Neuronal stem cell (in vitro differentiated cells): ENCODE measurements around the gene CCZ1B.
"Not testable (repeated sequence)": the region's sequence is repeated elsewhere in the genome, so short reads cannot be mapped to it uniquely, and the experiment has no call there.

Experiments used
- DNase-seq: peaks from one replicate; pipeline ENCODE4 v3.0.0-alpha.2; 2013; ENCODE audit warnings: low spot score
- H2AFZ ChIP-seq: one replicate; pipeline ENCODE4 v1.6.1; 2013; ENCODE audit warnings: mild to moderate bottlenecking, low read length, inconsistent platforms
- H2AK5ac ChIP-seq: 2 replicates; pipeline ENCODE4 v1.6.1; 2013; ENCODE audit warnings: low read depth, mild to moderate bottlenecking, inconsistent platforms, low read length, moderate library complexity, mixed read lengths
- H2BK120ac ChIP-seq: 2 replicates; pipeline ENCODE4 v1.6.1; 2013; ENCODE audit warnings: low read depth, mild to moderate bottlenecking, inconsistent platforms, low read length, moderate library complexity, mixed read lengths
- H2BK12ac ChIP-seq: one replicate; pipeline ENCODE4 v1.6.1; 2013; ENCODE audit warnings: low read length, inconsistent platforms
- H2BK15ac ChIP-seq: 2 replicates; pipeline ENCODE4 v1.6.1; 2013; ENCODE audit warnings: mild to moderate bottlenecking, low read length, inconsistent platforms, mixed read lengths
- H2BK5ac ChIP-seq: one replicate; pipeline ENCODE4 v1.6.1; 2013; ENCODE audit warnings: inconsistent platforms, mild to moderate bottlenecking, low read length, moderate library complexity
- H3K14ac ChIP-seq: one replicate; pipeline ENCODE4 v1.6.1; 2013; ENCODE audit warnings: low read length, inconsistent platforms
- H3K18ac ChIP-seq: 2 replicates; pipeline ENCODE4 v1.6.1; 2013; ENCODE audit warnings: low read length, inconsistent platforms
- H3K23ac ChIP-seq: 2 replicates; pipeline ENCODE4 v1.6.1; 2013; ENCODE audit warnings: low read depth, mild to moderate bottlenecking, mixed read lengths, low read length, inconsistent platforms; ENCODE audit not compliant: poor library complexity
- H3K27ac ChIP-seq: replicated peaks from 3 replicates; pipeline ENCODE4 v1.5.1; 2013; ENCODE audit warnings: low read length, inconsistent platforms
- H3K27me3 ChIP-seq, 3 experiments: 2 replicates each; pipeline ENCODE4 v1.6.1; 2013; ENCODE audit warnings: low read length in 3 of 3, mild to moderate bottlenecking in 2 of 3, inconsistent platforms in 1 of 3, low read depth in 1 of 3, mixed read lengths in 1 of 3, moderate library complexity in 1 of 3; ENCODE audit not compliant: control insufficient read depth in 3 of 3, insufficient read depth in 3 of 3
- H3K36me3 ChIP-seq, 2 donors: replicated peaks in 1 of 2; 2 replicates each; pipeline ENCODE4 v1.6.1; 2013; ENCODE audit warnings: low read length in 2 of 2; ENCODE audit not compliant: control insufficient read depth in 2 of 2, insufficient read depth in 2 of 2
- H3K4ac ChIP-seq: 2 replicates; pipeline ENCODE4 v1.6.1; 2013; ENCODE audit warnings: inconsistent platforms, mild to moderate bottlenecking, low read length, moderate library complexity
- H3K4me1 ChIP-seq, 2 donors: 1 replicate in 1 of 2; 2 replicates in 1 of 2; pipeline ENCODE4 v1.6.1; 2013; ENCODE audit warnings: low read length in 2 of 2, low read depth in 1 of 2; ENCODE audit not compliant: control insufficient read depth in 2 of 2, insufficient read depth in 1 of 2
- H3K4me2 ChIP-seq: one replicate; pipeline ENCODE4 v1.6.1; 2013; ENCODE audit warnings: mild to moderate bottlenecking, low read length, inconsistent platforms; ENCODE audit not compliant: insufficient read depth, poor library complexity, severe bottlenecking
- H3K4me3 ChIP-seq, 2 donors: 2 replicates each; pipeline ENCODE4 v1.5.1; 2013; ENCODE audit warnings: low read length in 2 of 2, mild to moderate bottlenecking in 2 of 2, inconsistent platforms in 1 of 2, moderate library complexity in 1 of 2
- H3K79me1 ChIP-seq: one replicate; pipeline ENCODE4 v1.6.1; 2013; ENCODE audit warnings: low read depth, mild to moderate bottlenecking, inconsistent platforms, low read length, moderate library complexity
- H3K9ac ChIP-seq: one replicate; pipeline ENCODE4 v1.6.1; 2013; ENCODE audit warnings: mild to moderate bottlenecking, low read depth, low read length, inconsistent platforms; ENCODE audit not compliant: poor library complexity
- H3K9me3 ChIP-seq, 2 donors: replicated peaks in 1 of 2; 2 replicates each; pipeline versions ENCODE3 to v1.6.1; 2013; ENCODE audit warnings: low read length in 2 of 2, mild to moderate bottlenecking in 2 of 2, inconsistent platforms in 1 of 2, low read depth in 1 of 2, mixed read lengths in 1 of 2, moderate library complexity in 1 of 2; ENCODE audit not compliant: control insufficient read depth in 2 of 2, insufficient read depth in 1 of 2
- H4K8ac ChIP-seq: one replicate; pipeline ENCODE4 v1.6.1; 2013; ENCODE audit warnings: low read depth, mild to moderate bottlenecking, inconsistent platforms, low read length, moderate library complexity
- H4K91ac ChIP-seq: one replicate; pipeline ENCODE4 v1.6.1; 2013; ENCODE audit warnings: low read length, low read depth, mild to moderate bottlenecking, inconsistent platforms; ENCODE audit not compliant: poor library complexity
- WGBS, 2 donors: extraction: QIAGEN DNeasy Blood & Tissue Kit; methylation state at CpG; one replicate each; pipeline ENCODE4 v1.1.7; 2013; ENCODE audit warnings: missing lambda C conversion rate in 2 of 2, mixed read lengths in 1 of 2; ENCODE audit not compliant: insufficient read length in 2 of 2, insufficient replicate concordance in 1 of 2; ENCODE audit errors: extremely low coverage in 2 of 2; 5-methylcytosine and 5-hydroxymethylcytosine counted together

Gene CCZ1B

GRCh38 chr7:6798047-6798446, 28.0 kb downstream of the CCZ1B start:
- not testable (repeated sequence) for H3K18ac ChIP-seq, H3K9ac ChIP-seq, H4K8ac ChIP-seq, H3K79me1 ChIP-seq, H3K4me3 ChIP-seq, H2AK5ac ChIP-seq, H3K36me3 ChIP-seq, H4K91ac ChIP-seq, H3K14ac ChIP-seq, H3K9me3 ChIP-seq, H3K4ac ChIP-seq, H3K27ac ChIP-seq, H2AFZ ChIP-seq, H2BK12ac ChIP-seq, H2BK120ac ChIP-seq, H3K4me1 ChIP-seq, H3K4me2 ChIP-seq, H2BK5ac ChIP-seq, H3K23ac ChIP-seq, H2BK15ac ChIP-seq, DNase-seq, H3K27me3 ChIP-seq
- WGBS, 2 donors, result no CpG with 5 or more reads among the region's 8 CpGs

- not testable (repeated sequence) for H4K91ac ChIP-seq, H3K9me3 ChIP-seq, H3K4me1 ChIP-seq, H3K14ac ChIP-seq, H2BK15ac ChIP-seq, H3K4me2 ChIP-seq, H3K36me3 ChIP-seq, H3K27ac ChIP-seq, H3K4me3 ChIP-seq, H3K79me1 ChIP-seq, H3K18ac ChIP-seq, H2BK5ac ChIP-seq, H2AK5ac ChIP-seq, H3K23ac ChIP-seq, H2AFZ ChIP-seq, H3K4ac ChIP-seq, H3K9ac ChIP-seq, DNase-seq, H3K27me3 ChIP-seq, H4K8ac ChIP-seq, H2BK120ac ChIP-seq, H2BK12ac ChIP-seq
- no CpG with 5 or more reads among the region's 5 CpGs for WGBS, 2 donors
Observed at GRCh38 chr7:6797218-6797617, 28.9 kb downstream of the CCZ1B start.

GRCh38 chr7:6794276-6794675, 31.8 kb downstream of the CCZ1B start:
- not testable (repeated sequence) for H2BK15ac ChIP-seq, H3K9me3 ChIP-seq, H3K4me3 ChIP-seq, DNase-seq, H3K27ac ChIP-seq, H3K4me1 ChIP-seq, H3K18ac ChIP-seq, H3K4ac ChIP-seq, H2BK5ac ChIP-seq, H2BK12ac ChIP-seq, H4K91ac ChIP-seq, H3K9ac ChIP-seq, H2AK5ac ChIP-seq, H2AFZ ChIP-seq, H2BK120ac ChIP-seq, H3K27me3 ChIP-seq, H3K4me2 ChIP-seq, H3K14ac ChIP-seq, H4K8ac ChIP-seq, H3K23ac ChIP-seq, H3K36me3 ChIP-seq, H3K79me1 ChIP-seq
- WGBS, 2 donors, result no CpG with 5 or more reads among the region's 11 CpGs

- no CpG with 5 or more reads among the region's 15 CpGs for WGBS, 2 donors
- not testable (repeated sequence) for H3K4me3 ChIP-seq, H3K36me3 ChIP-seq, H2AK5ac ChIP-seq, H4K8ac ChIP-seq, H3K4me1 ChIP-seq, H3K27ac ChIP-seq, H2BK15ac ChIP-seq, H3K18ac ChIP-seq, H3K9ac ChIP-seq, H4K91ac ChIP-seq, H3K79me1 ChIP-seq, DNase-seq, H3K23ac ChIP-seq, H2BK12ac ChIP-seq, H2BK5ac ChIP-seq, H2AFZ ChIP-seq, H3K27me3 ChIP-seq, H3K14ac ChIP-seq, H3K4me2 ChIP-seq, H2BK120ac ChIP-seq, H3K9me3 ChIP-seq, H3K4ac ChIP-seq
Observed at GRCh38 chr7:6792113-6792872, 33.8 kb downstream of the CCZ1B start.
